ENCODE data around the gene DDX51. TPM values are rescaled to one million over a fixed set of nuclear protein-coding genes. Genes with fewer than 3 reads are reported as not detected.

Gene DDX51
- total and polyA plus RNA-seq, 4 donors: 2.5 to 7.5 (median 5.5) TPM

DNA sequence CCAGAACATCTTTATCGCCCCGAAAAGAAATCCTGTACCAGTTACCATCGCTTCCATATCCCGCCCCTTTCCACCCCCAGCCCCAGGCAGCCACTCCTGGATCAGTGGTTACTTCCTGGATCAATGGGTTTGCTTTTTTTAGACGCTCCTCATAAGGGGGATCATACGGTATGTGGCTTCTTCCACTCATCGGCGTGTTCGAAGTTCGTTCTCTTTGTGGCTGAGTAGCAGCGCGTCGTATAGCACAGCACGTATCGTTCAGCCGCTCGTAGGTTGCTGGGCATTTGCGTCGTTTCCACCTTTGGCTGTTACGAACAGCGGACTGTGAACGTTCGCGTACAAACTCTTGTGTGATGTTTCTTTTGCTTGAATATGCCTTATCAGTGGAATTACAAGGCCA is 2.0 kb upstream of the DDX51 start:
- no peaks in the 10 kb centered on the region for H3K27me3 ChIP-seq (ENCODE audit: control insufficient read depth in 4 of 4, insufficient read depth in 4 of 4, low read length in 3 of 4)
- WGBS: 98% methylated on average over 24 of the region's 24 CpGs
- peaks cover 5 to 26% (median 21%) of the 10 kb centered on the region in 4 donors for H3K4me1 ChIP-seq (ENCODE audit: control insufficient read depth in 4 of 4, insufficient read depth in 4 of 4, low read length in 3 of 4)
- H3K4me3 ChIP-seq (ENCODE audit: low read depth in 1 of 3, low read length in 3 of 3): no peak overlapping the region
- no peak overlapping the region for H3K9ac ChIP-seq (ENCODE audit: low read depth in 1 of 2, low read length in 2 of 2)
- no peak overlapping the region for H3K27ac ChIP-seq (ENCODE audit: low read depth in 1 of 2, low read length in 2 of 2)
- TF ChIP-seq, protein P1, sequence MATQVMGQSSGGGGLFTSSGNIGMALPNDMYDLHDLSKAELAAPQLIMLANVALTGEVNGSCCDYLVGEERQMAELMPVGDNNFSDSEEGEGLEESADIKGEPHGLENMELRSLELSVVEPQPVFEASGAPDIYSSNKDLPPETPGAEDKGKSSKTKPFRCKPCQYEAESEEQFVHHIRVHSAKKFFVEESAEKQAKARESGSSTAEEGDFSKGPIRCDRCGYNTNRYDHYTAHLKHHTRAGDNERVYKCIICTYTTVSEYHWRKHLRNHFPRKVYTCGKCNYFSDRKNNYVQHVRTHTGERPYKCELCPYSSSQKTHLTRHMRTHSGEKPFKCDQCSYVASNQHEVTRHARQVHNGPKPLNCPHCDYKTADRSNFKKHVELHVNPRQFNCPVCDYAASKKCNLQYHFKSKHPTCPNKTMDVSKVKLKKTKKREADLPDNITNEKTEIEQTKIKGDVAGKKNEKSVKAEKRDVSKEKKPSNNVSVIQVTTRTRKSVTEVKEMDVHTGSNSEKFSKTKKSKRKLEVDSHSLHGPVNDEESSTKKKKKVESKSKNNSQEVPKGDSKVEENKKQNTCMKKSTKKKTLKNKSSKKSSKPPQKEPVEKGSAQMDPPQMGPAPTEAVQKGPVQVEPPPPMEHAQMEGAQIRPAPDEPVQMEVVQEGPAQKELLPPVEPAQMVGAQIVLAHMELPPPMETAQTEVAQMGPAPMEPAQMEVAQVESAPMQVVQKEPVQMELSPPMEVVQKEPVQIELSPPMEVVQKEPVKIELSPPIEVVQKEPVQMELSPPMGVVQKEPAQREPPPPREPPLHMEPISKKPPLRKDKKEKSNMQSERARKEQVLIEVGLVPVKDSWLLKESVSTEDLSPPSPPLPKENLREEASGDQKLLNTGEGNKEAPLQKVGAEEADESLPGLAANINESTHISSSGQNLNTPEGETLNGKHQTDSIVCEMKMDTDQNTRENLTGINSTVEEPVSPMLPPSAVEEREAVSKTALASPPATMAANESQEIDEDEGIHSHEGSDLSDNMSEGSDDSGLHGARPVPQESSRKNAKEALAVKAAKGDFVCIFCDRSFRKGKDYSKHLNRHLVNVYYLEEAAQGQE (IDR thresholded peaks at IDR 0.05): no peak
- TF ChIP-seq, protein P2, sequence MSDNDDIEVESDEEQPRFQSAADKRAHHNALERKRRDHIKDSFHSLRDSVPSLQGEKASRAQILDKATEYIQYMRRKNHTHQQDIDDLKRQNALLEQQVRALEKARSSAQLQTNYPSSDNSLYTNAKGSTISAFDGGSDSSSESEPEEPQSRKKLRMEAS (IDR thresholded peaks at IDR 0.05): no peak
- no peak for TF ChIP-seq FOXA2 (IDR thresholded peaks at IDR 0.05)
- no peak for TF ChIP-seq RAD21 (IDR thresholded peaks at IDR 0.05)
- TF ChIP-seq JUND (IDR thresholded peaks at IDR 0.05): no peak
- no peak for TF ChIP-seq YY1 (IDR thresholded peaks at IDR 0.05)
- TF ChIP-seq, protein P3, sequence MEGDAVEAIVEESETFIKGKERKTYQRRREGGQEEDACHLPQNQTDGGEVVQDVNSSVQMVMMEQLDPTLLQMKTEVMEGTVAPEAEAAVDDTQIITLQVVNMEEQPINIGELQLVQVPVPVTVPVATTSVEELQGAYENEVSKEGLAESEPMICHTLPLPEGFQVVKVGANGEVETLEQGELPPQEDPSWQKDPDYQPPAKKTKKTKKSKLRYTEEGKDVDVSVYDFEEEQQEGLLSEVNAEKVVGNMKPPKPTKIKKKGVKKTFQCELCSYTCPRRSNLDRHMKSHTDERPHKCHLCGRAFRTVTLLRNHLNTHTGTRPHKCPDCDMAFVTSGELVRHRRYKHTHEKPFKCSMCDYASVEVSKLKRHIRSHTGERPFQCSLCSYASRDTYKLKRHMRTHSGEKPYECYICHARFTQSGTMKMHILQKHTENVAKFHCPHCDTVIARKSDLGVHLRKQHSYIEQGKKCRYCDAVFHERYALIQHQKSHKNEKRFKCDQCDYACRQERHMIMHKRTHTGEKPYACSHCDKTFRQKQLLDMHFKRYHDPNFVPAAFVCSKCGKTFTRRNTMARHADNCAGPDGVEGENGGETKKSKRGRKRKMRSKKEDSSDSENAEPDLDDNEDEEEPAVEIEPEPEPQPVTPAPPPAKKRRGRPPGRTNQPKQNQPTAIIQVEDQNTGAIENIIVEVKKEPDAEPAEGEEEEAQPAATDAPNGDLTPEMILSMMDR (IDR thresholded peaks at IDR 0.05; ENCODE audit: low read depth, low read length, missing input control): no peak
- TF ChIP-seq RXRA (IDR thresholded peaks at IDR 0.05): no peak
- no peak for TF ChIP-seq HNF4G (IDR thresholded peaks at IDR 0.05)
- TF ChIP-seq TAF1 (conservative IDR thresholded peaks at IDR 0.05): no peak
- DNase-seq (ENCODE audit: low spot score): no peak
- H3K9me3 ChIP-seq (ENCODE audit: control insufficient read depth in 4 of 4, low read length in 3 of 4): no peaks in the 10 kb centered on the region
- H3K36me3 ChIP-seq (ENCODE audit: control insufficient read depth in 4 of 4, insufficient read depth in 3 of 4, low read depth in 1 of 4, low read length in 3 of 4): peaks cover 0 to 10% (median 5%) of the 10 kb centered on the region in 4 donors

DNA sequence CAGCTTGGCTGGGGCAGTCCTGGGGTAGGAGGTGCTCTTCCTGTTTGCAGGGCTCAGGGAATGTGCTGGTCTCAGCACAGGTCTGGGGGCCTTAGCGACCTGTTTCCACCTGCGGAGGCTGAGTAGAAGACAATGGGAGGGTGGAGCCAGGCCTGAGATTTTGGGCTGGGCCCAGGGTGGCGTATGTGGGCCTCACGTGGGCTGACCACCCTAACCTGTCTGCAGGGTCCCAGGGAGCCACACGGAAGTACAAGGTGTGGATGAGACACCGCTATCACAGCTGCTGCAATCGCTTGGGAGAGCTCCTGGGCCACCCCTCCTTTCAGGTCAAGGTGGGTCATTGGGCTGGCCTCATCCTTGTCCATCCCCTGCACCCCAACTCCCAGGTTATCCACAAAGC is 1.2 kb upstream of the DDX51 start:
- peaks cover 5 to 26% (median 21%) of the 10 kb centered on the region in 4 donors for H3K4me1 ChIP-seq (ENCODE audit: control insufficient read depth in 4 of 4, insufficient read depth in 4 of 4, low read length in 3 of 4)
- no peak overlapping the region for H3K27ac ChIP-seq (ENCODE audit: low read depth in 1 of 2, low read length in 2 of 2)
- H3K4me3 ChIP-seq (ENCODE audit: low read depth in 1 of 3, low read length in 3 of 3): peak overlapping the region; percentile 85 to 95 (median 91)
- DNase-seq (ENCODE audit: low spot score): no peak
- peak overlapping the region in 1 of 2 donors; percentile 71 for H3K9ac ChIP-seq (ENCODE audit: low read depth in 1 of 2, low read length in 2 of 2)
- 79% methylated on average over 7 of the region's 7 CpGs for WGBS
- peaks cover 0 to 18% (median 8%) of the 10 kb centered on the region in 4 donors for H3K36me3 ChIP-seq (ENCODE audit: control insufficient read depth in 4 of 4, insufficient read depth in 3 of 4, low read depth in 1 of 4, low read length in 3 of 4)
- H3K27me3 ChIP-seq (ENCODE audit: control insufficient read depth in 4 of 4, insufficient read depth in 4 of 4, low read length in 3 of 4): no peaks in the 10 kb centered on the region
- no peaks in the 10 kb centered on the region for H3K9me3 ChIP-seq (ENCODE audit: control insufficient read depth in 4 of 4, low read length in 3 of 4)
- TF ChIP-seq TAF1 (conservative IDR thresholded peaks at IDR 0.05): no peak
- TF ChIP-seq YY1 (IDR thresholded peaks at IDR 0.05): no peak
- TF ChIP-seq, protein P1 (IDR thresholded peaks at IDR 0.05): no peak
- TF ChIP-seq JUND (IDR thresholded peaks at IDR 0.05): no peak
- no peak for TF ChIP-seq RAD21 (IDR thresholded peaks at IDR 0.05)
- no peak for TF ChIP-seq EGR1 (IDR thresholded peaks at IDR 0.05; ENCODE audit: low read depth in 2 of 2)
- no peak for TF ChIP-seq HNF4G (IDR thresholded peaks at IDR 0.05)
- TF ChIP-seq FOXA2 (IDR thresholded peaks at IDR 0.05): no peak
- no peak for TF ChIP-seq NR2F2 (IDR thresholded peaks at IDR 0.05)
- TF ChIP-seq, protein P3 (IDR thresholded peaks at IDR 0.05; ENCODE audit: low read depth, low read length, missing input control): no peak
- TF ChIP-seq ATF3 (IDR thresholded peaks at IDR 0.05): no peak
- TF ChIP-seq, protein P2 (IDR thresholded peaks at IDR 0.05): no peak
- TF ChIP-seq RXRA (IDR thresholded peaks at IDR 0.05): no peak
- TF ChIP-seq ZBTB33 (IDR thresholded peaks at IDR 0.05): no peak
- no peak for TF ChIP-seq SP1 (IDR thresholded peaks at IDR 0.05)
- no peak for TF ChIP-seq FOXA1 (IDR thresholded peaks at IDR 0.05)
- no peak for TF ChIP-seq HNF4A (conservative IDR thresholded peaks at IDR 0.05)

Measured in liver (tissue), 9 donors.